HEK293 (cell line): ENCODE measurements around the gene ZNF146.

Source experiments
- CTCF ChIP-seq: fragments of 450-650 bp; formaldehyde crosslinking; IDR thresholded peaks from 2 replicates; pipeline ENCODE4 v1.5.1; 2016; ENCODE audit warnings: missing biosample characterization, missing genetic modification characterization
- MYNN ChIP-seq: fragments of 450-650 bp; formaldehyde crosslinking; IDR thresholded peaks from 2 replicates; pipeline ENCODE4 v1.5.1; 2016; ENCODE audit warnings: missing biosample characterization, missing genetic modification characterization, borderline replicate concordance
- REST ChIP-seq: fragments of 450-650 bp; formaldehyde crosslinking; IDR thresholded peaks from 2 replicates; pipeline ENCODE4 v1.5.1; 2016; ENCODE audit warnings: missing biosample characterization, missing genetic modification characterization
- SETDB1 ChIP-seq: IDR thresholded peaks from one replicate; pipeline ENCODE4 v1.6.1; 2017; ENCODE audit warnings: mild to moderate bottlenecking, low read length, moderate library complexity, mixed read lengths; ENCODE audit not compliant: insufficient read length
- YY1 ChIP-seq: fragments of 450-650 bp; formaldehyde crosslinking; IDR thresholded peaks from 2 replicates; pipeline ENCODE4 v1.5.1; 2018; ENCODE audit warnings: missing biosample characterization, missing genetic modification characterization
- ZFP37 ChIP-seq: fragments of 450-650 bp; formaldehyde crosslinking; IDR thresholded peaks from 2 replicates; pipeline ENCODE4 v1.5.1; 2016; ENCODE audit warnings: missing biosample characterization, missing genetic modification characterization
- ZNF335 ChIP-seq: fragments of 450-650 bp; formaldehyde crosslinking; conservative IDR thresholded peaks from 2 replicates; pipeline ENCODE4 v1.5.1; 2016; ENCODE audit warnings: missing biosample characterization, missing genetic modification characterization
- ZNF530 ChIP-seq: fragments of 450-650 bp; formaldehyde crosslinking; IDR thresholded peaks from 2 replicates; pipeline ENCODE4 v1.5.1; 2016; ENCODE audit warnings: low read depth, missing biosample characterization, missing genetic modification characterization
- ZNF600 ChIP-seq: fragments of 450-650 bp; formaldehyde crosslinking; IDR thresholded peaks from 2 replicates; pipeline ENCODE4 v1.5.1; 2016; ENCODE audit warnings: missing biosample characterization, missing genetic modification characterization
- ZNF639 ChIP-seq: fragments of 450-650 bp; formaldehyde crosslinking; IDR thresholded peaks from 2 replicates; pipeline ENCODE4 v1.5.1; 2016; ENCODE audit warnings: missing biosample characterization, missing genetic modification characterization
- ZSCAN18 ChIP-seq: fragments of 450-650 bp; formaldehyde crosslinking; IDR thresholded peaks from 2 replicates; pipeline ENCODE4 v1.5.1; 2016; ENCODE audit warnings: missing biosample characterization, missing genetic modification characterization
- ZXDB ChIP-seq: fragments of 450-650 bp; formaldehyde crosslinking; IDR thresholded peaks from 2 replicates; pipeline ENCODE4 v1.5.1; 2016; ENCODE audit warnings: missing biosample characterization, missing genetic modification characterization

GRCh38 chr19:36207605-36208252 lies 7.2 kb upstream of the ZNF146 start:
- TF ChIP-seq ZNF530 (tag by site-specific recombination) = no peak
- no peak for TF ChIP-seq ZSCAN18 (tag by site-specific recombination)
- no peak for TF ChIP-seq ZFP37 (tag by site-specific recombination)
- TF ChIP-seq CTCF (tag by site-specific recombination) = no peak
- TF ChIP-seq ZXDB = no peak
- TF ChIP-seq MYNN (tag by site-specific recombination) = no peak
- no peak for TF ChIP-seq SETDB1
- TF ChIP-seq REST (tag by site-specific recombination) = no peak
- no peak for TF ChIP-seq YY1 (tag by site-specific recombination)
- TF ChIP-seq ZNF335 = no peak
- TF ChIP-seq ZNF639 (tag by site-specific recombination) = no peak
- TF ChIP-seq ZNF600 (tag by site-specific recombination) = no peak
